Glomerular visceral epithelial cell (primary cell): ENCODE results near the gene ETHE1.
A peak's percentile ranks its signal among the peaks of the same experiment; 100 is the strongest.

Experiments used
- DNase-seq: peaks from one replicate; pipeline ENCODE4 v3.0.0-alpha.2; 2016; ENCODE audit errors: extremely low spot score

Gene ETHE1

GRCh38 chr19:43465468-43466120, 61.4 kb downstream of the ETHE1 start, which contains the start of gene LYPD3:
Gene LYPD3, minus strand, starts transcription at chr19:43465608. Its CDS starts 37 bp downstream, at chr19:43465571.
- DNase-seq: no peak

- DNase-seq: no peak
These were observed 62.7 kb downstream of the ETHE1 start for GRCh38 chr19:43464134-43464775.

GRCh38 chr19:43463381-43464133, 63.4 kb downstream of the ETHE1 start:
- peak; percentile 96 for DNase-seq

GRCh38 chr19:43462785-43463380, 64.1 kb downstream of the ETHE1 start:
- DNase-seq: no peak

GRCh38 chr19:43462383-43462782, 64.6 kb downstream of the ETHE1 start:
- DNase-seq: no peak

- DNase-seq: no peak
These were observed 65.7 kb downstream of the ETHE1 start for GRCh38 chr19:43461303-43461702.

GRCh38 chr19:43460362-43461016, 66.5 kb downstream of the ETHE1 start:
- no peak for DNase-seq

DNA sequence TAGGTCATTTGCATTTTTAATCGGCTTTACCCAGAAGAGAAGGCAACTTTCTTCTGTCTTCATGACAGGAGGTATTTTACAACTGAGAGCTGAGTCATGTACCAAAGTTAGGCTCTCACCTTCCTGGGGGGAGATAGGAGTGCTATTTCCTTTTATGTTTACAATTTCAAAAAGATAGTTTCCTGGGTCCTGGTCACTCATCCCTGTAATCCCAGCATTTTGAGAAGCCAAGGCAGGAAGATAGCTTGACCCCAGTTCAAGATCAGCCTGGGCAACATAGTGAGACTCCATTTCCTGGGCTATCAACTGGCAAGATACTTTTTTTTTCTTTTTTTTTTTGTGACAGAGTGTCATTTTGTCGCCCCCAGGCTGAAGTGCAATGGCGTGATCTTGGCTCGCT, 69.2 kb downstream of the ETHE1 start:
- DNase-seq: no peak
